GM21528 (cell line): Measurements from ENCODE around the gene CCL4.
"Not testable (repeated sequence)": the region's sequence is repeated elsewhere in the genome, so short reads cannot be mapped to it uniquely, and the experiment has no call there.

Experiments
- ATAC-seq: cut with Tn5 transposase; IDR thresholded peaks from one replicate; pipeline ENCODE4 v1.9.1; 2021; ENCODE audit warnings: mild to moderate bottlenecking, moderate library complexity; ENCODE audit not compliant: unreplicated experiment, low FRiP score

Gene CCL4

DNA sequence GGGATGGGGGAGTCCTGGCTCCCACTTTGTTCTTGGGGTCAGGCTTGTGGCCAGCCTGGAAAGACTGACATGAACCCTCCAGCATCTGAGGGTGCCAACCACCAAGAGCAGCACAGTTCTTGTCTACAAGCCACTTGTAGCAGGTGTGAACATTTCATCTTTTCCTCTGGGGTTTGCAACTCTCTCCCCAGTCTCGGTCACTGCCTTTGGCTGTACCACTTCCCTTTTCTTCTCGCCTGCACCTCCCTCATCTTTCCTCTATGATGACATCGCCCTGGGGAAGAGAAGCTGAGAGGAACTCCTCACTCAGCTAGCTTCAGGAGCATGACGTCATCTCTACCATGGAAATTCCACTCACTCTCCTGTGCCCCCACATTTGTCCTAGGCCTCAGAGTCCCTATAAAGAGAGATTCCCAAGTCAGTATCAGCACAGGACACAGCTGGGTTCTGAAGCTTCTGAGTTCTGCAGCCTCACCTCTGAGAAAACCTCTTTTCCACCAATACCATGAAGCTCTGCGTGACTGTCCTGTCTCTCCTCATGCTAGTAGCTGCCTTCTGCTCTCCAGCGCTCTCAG lies at the start of gene CCL4:
Gene CCL4, plus strand, starts transcription at position 427 of the 575 bp plus-strand sequence. Its CDS starts 79 bp downstream, at position 506.
- ATAC-seq = peak; percentile 71

- no peak for ATAC-seq
Observed at GRCh38 chr17:36055171-36055570, 48.5 kb upstream of the CCL4 start.

DNA sequence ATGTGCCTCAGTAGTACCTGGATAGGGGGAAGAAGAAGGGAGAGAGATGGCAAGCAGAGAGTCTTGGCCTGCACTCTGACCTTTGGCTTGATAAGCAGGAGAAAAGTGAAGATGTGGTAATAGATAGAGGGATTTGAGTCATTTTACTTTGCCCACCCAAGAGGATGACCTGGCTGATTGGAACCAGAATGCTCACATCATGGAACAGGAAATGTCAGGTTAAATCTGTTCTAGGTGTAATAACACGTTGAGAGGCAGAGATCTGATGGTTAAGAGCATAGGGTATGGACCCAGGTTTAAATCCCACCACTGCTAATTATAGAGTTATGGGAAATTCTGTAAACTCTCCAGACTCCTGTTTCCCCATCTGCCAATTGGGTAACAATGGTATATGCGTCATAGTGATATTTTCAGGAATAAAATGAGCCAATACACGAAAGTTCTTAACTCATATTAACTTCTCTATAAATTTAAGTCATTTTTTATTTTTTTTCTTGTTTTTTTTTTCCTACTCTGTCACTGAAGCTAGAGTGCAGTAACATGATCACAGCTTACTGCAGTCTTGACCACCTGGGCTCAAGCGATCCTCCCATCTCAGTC lies 47.6 kb upstream of the CCL4 start:
- no peak for ATAC-seq

GRCh38 chr17:36057911-36058310 lies 45.7 kb upstream of the CCL4 start:
- ATAC-seq = no peak

DNA sequence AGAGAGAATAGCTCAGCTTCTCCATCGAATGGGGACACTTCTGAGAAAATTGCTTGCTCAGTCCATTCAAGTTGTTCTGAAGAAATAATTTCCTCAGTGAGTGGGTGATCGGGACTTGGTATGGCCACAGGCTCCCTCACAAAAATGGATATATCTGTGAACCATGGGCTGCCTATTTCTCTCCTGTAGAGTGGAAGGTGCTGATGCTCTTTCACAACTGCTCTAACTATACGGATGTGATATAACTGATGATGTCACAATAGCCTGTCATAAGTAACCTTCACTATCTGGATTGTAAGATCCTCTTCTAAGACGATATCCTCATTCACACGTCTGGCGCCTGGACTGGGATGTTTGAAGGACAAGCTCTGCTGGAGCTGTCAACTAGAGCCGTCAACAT lies 44.2 kb upstream of the CCL4 start:
- no peak for ATAC-seq

- ATAC-seq = no peak
Observed at GRCh38 chr17:36060816-36061215, 42.8 kb upstream of the CCL4 start.

GRCh38 chr17:36063786-36064541 lies 39.7 kb upstream of the CCL4 start, which contains the start of gene CCL18:
CCL18 (plus strand) TSS chr17:36064272; CDS start chr17:36064343, 71 bp downstream.
- no peak for ATAC-seq

- no peak for ATAC-seq
Observed at GRCh38 chr17:36066365-36066985, 37.2 kb upstream of the CCL4 start.

- ATAC-seq = no peak
Observed at GRCh38 chr17:36068524-36068923, 35.1 kb upstream of the CCL4 start.

GRCh38 chr17:36069136-36069535 lies 34.5 kb upstream of the CCL4 start:
- ATAC-seq = no peak

DNA sequence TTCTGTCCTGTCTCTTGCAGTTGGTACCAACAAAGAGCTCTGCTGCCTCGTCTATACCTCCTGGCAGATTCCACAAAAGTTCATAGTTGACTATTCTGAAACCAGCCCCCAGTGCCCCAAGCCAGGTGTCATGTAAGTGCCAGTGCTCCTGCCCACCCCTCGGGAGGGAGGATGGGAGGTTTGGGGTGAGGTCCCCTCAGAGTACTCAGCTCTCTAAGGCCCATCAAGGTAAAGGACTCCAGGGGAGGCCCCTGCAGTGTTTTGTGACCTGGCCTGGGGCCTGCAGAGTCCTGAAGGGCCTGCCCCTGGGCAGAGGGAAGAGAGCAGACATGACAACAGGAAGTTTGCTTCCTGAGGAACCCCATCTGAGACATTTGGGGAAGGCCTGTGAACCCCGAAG lies 33.2 kb upstream of the CCL4 start:
- no peak for ATAC-seq

GRCh38 chr17:36071751-36072150 lies 31.9 kb upstream of the CCL4 start:
- ATAC-seq = no peak

GRCh38 chr17:36072431-36073121 lies 31.1 kb upstream of the CCL4 start:
- ATAC-seq = no peak

DNA sequence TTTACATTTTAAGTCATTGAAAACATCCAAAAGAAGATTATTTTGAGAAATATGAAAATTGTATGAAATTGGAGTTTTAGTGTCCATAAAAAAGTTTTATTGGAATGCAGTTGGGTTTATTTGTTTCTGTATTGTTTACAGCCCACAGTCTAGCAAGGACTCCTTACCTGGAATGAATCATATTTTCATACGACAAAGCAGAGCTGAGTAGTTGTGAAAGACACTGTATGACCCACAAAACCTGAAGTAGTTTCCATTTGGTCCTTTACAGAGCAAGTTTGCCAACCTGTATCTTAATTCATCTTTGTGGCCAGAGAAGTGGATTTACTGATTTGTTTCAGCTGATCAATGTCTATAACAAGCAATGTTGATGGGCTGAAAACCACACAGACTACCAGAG lies 29.3 kb upstream of the CCL4 start:
- no peak for ATAC-seq

- not testable (repeated sequence) for ATAC-seq
Observed at GRCh38 chr17:36081681-36082471, 21.8 kb upstream of the CCL4 start.

- ATAC-seq = peak; percentile 48
Observed at GRCh38 chr17:36082482-36083120, 21.0 kb upstream of the CCL4 start.

DNA sequence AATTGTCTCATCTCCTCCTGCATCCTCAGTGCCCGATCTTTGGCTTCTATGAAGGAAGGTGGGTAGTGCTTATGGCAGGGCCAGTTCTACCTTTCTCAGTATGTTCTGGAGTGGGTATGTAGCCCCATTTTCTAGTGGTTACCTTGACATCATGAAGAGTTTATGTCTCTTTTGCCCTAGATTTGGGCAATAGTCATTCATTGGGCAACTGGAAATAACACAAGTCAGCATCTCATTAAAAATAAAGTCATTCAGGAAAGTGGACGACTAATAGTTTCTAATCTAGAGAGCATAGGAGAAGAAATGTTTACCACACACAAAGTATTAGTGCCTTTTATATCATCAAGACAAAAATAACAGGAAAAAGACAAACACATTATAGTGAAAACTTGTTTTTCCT lies 19.9 kb upstream of the CCL4 start:
- ATAC-seq = not testable (repeated sequence)

DNA sequence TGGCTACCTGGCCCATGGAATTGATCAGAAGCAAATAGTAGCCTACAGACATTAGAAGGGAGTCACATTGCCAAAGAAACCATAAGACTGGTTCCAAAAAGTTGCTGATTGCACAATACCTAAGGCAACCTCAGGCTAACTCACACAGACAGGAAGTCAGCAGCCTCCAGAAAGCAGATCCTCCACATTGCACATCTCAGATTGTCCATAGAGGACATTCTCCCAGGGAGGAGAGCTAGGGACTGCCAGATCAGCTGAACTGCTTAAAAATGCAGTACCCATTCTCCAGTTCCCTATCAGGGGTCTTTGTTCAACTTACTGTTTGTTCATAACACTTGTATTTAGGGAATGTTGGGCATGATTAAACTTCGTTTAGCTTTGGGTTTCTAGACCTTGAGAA lies 17.9 kb upstream of the CCL4 start:
- no peak for ATAC-seq

DNA sequence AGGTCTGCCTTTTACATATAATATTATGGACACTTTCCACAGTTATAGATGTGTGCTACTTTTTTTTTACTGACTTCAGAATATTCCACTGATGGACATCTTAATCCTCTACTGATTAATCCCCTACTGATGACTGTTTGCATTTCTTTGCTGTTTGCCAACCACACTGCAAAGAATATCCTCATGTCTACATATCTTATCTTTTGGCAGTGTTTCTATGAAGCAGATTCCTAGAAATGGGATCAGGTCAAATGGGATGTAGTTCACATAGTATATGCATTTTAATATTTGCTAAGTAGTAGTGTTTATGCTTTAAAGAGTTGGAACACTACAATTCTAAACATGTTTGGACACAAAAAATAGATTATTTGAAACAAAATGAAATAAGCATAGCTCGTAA lies 16.8 kb upstream of the CCL4 start:
- ATAC-seq = no peak
